Sigmoid colon (tissue), 7 donors: ENCODE data around the gene ZNF431. TPM values are rescaled to one million over a fixed set of nuclear protein-coding genes. Genes with fewer than 3 reads are reported as not detected.

Experiments used
- DNase-seq: peaks from one replicate; pipeline ENCODE4 v3.0.0-alpha.2; 2019
- H3K27ac ChIP-seq, 4 donors: fragments of 200-600 bp; sonication (generic); one replicate each; pipeline ENCODE4 v1.5.1; 2016 to 2019; ENCODE audit warnings: mild to moderate bottlenecking in 1 of 4
- H3K27me3 ChIP-seq, 3 donors: fragments of 200-600 bp; sonication (generic); one replicate each; pipeline ENCODE4 v1.5.1; 2019; ENCODE audit warnings: mild to moderate bottlenecking in 1 of 3
- H3K36me3 ChIP-seq, 4 donors: fragments of 200-600 bp; sonication (generic); one replicate each; pipeline ENCODE4 v1.5.1; 2016 to 2019
- H3K4me1 ChIP-seq, 4 donors: fragments of 200-600 bp; sonication (generic); one replicate each; pipeline ENCODE4 v1.5.1; 2017 to 2019
- H3K4me3 ChIP-seq, 4 donors: fragments of 200-600 bp; sonication (generic); one replicate each; pipeline ENCODE4 v1.5.1; 2017 to 2019; ENCODE audit warnings: mild to moderate bottlenecking in 2 of 4, moderate library complexity in 1 of 4
- H3K9me3 ChIP-seq, 4 donors: fragments of 200-600 bp in 3 of 4; sonication (generic) in 3 of 4; one replicate each; pipeline versions ENCODE4 v1.5.1 to v1.6.1; 2013 to 2019
- EP300 ChIP-seq, 4 donors: sonication (generic); formaldehyde crosslinking; IDR thresholded peaks; one replicate each; pipeline ENCODE4 v1.6.1; 2017; ENCODE audit warnings: antibody characterized with exemption in 4 of 4
- POLR2A ChIP-seq, 2 donors: fragments of 450-650 bp; IDR thresholded peaks; one replicate each; pipeline ENCODE4 v1.6.1; 2016; ENCODE audit warnings: antibody characterized with exemption in 2 of 2, mild to moderate bottlenecking in 2 of 2, moderate library complexity in 2 of 2
- POLR2AphosphoS5 ChIP-seq, 4 donors: sonication (generic); formaldehyde crosslinking; IDR thresholded peaks; one replicate each; pipeline ENCODE4 v1.6.1; 2017; ENCODE audit warnings: antibody characterized with exemption in 4 of 4
- WGBS, 2 donors: extraction: QIAGEN DNeasy Blood & Tissue Kit; methylation state at CpG; one replicate each; pipeline ENCODE4 v1.1.7; 2013; 5-methylcytosine and 5-hydroxymethylcytosine counted together
- intact Hi-C: fragments of 100-400 bp; cut with DNase I; formaldehyde crosslinking; loops from one replicate; pipeline ENCODE4 v1.15.1; 2023
- polyA plus RNA-seq, 3 donors: library from polyadenylated mRNA; stranded (reverse); fragments of 200-250 nt; gene quantifications; one replicate each; pipeline ENCODE4 v1.2.3, GENCODE V29; 2013
- total RNA-seq, 4 donors: library from RNA; depleted of rRNA; stranded (reverse); fragments of >200 nt; gene quantifications; one replicate each; pipeline ENCODE4 v1.1.0, GENCODE V29; 2016
- TF ChIP-seq, protein P1 (sequence below), 4 experiments: fragments of 450-650 bp in 3 of 4; fragments of 200-600 bp in 1 of 4; IDR thresholded peaks; one replicate each; pipeline ENCODE4 v1.5.1; 2016 to 2019; ENCODE audit warnings: antibody characterized with exemption in 4 of 4, mild to moderate bottlenecking in 3 of 4, moderate library complexity in 2 of 4
- donor health status: healthy with polysubstance abuse.
- donor health status: Bipolar disorder and iron deficiency.
- donor health status: healthy.

The ZNF431 gene
- total and polyA plus RNA-seq, 7 donors = 1.2 to 18.6 (median 7.4) TPM

- Histone ChIP-seq H3K36me3 (peaks cover 0 to 23% (median 3%) of the 10 kb centered on the region in 4 donors), H3K4me3 (no peak overlapping the region), H3K27ac (no peak overlapping the region), H3K9me3 (no peaks in the 10 kb centered on the region), H3K27me3 (no peaks in the 10 kb centered on the region), H3K4me1 (no peaks in the 10 kb centered on the region)
- DNase-seq = no peak
- 75 to 87% methylated on average over 2 of the region's 2 CpGs for WGBS, 2 donors
- TF ChIP-seq EP300 (IDR thresholded peaks at IDR 0.05) = no peak
- TF ChIP-seq POLR2AphosphoS5 (IDR thresholded peaks at IDR 0.05) = no peak
- no peak for TF ChIP-seq POLR2A (IDR thresholded peaks at IDR 0.05)
- TF ChIP-seq, protein P1, sequence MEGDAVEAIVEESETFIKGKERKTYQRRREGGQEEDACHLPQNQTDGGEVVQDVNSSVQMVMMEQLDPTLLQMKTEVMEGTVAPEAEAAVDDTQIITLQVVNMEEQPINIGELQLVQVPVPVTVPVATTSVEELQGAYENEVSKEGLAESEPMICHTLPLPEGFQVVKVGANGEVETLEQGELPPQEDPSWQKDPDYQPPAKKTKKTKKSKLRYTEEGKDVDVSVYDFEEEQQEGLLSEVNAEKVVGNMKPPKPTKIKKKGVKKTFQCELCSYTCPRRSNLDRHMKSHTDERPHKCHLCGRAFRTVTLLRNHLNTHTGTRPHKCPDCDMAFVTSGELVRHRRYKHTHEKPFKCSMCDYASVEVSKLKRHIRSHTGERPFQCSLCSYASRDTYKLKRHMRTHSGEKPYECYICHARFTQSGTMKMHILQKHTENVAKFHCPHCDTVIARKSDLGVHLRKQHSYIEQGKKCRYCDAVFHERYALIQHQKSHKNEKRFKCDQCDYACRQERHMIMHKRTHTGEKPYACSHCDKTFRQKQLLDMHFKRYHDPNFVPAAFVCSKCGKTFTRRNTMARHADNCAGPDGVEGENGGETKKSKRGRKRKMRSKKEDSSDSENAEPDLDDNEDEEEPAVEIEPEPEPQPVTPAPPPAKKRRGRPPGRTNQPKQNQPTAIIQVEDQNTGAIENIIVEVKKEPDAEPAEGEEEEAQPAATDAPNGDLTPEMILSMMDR (IDR thresholded peaks at IDR 0.05) = no peak
- intact Hi-C loops = no loop called here
These were observed 40.2 kb upstream of the ZNF431 start for GRCh38 chr19:21101521-21102242.

GRCh38 chr19:21109116-21109515, 32.7 kb upstream of the ZNF431 start:
- intact Hi-C loops = no loop called here
- Histone ChIP-seq H3K9me3 (peaks cover 0 to 4% (median 2%) of the 10 kb centered on the region in 4 donors), H3K36me3 (peaks cover 0 to 9% (median 4%) of the 10 kb centered on the region in 4 donors), H3K27ac (no peak overlapping the region), H3K27me3 (no peaks in the 10 kb centered on the region), H3K4me1 (no peaks in the 10 kb centered on the region), H3K4me3 (no peak overlapping the region)
- TF ChIP-seq POLR2A (IDR thresholded peaks at IDR 0.05) = no peak
- TF ChIP-seq, protein P1 (IDR thresholded peaks at IDR 0.05) = no peak
- no peak for TF ChIP-seq POLR2AphosphoS5 (IDR thresholded peaks at IDR 0.05)
- no peak for TF ChIP-seq EP300 (IDR thresholded peaks at IDR 0.05)
- no peak for DNase-seq

GRCh38 chr19:21110183-21110582, 31.7 kb upstream of the ZNF431 start:
- H3K27me3 ChIP-seq = no peaks in the 10 kb centered on the region
- H3K4me1 ChIP-seq = no peaks in the 10 kb centered on the region
- no peak overlapping the region for H3K27ac ChIP-seq
- H3K36me3 ChIP-seq = peaks cover 0 to 5% (median 4%) of the 10 kb centered on the region in 4 donors
- H3K9me3 ChIP-seq = peaks cover 0 to 8% (median 4%) of the 10 kb centered on the region in 4 donors
- DNase-seq = no peak
- TF ChIP-seq POLR2A (IDR thresholded peaks at IDR 0.05) (no peak), EP300 (IDR thresholded peaks at IDR 0.05) (no peak), POLR2AphosphoS5 (IDR thresholded peaks at IDR 0.05) (no peak)
- TF ChIP-seq, protein P1 (IDR thresholded peaks at IDR 0.05) = no peak
- WGBS, 2 donors = 27 to 71% methylated on average over 1 of the region's 1 CpG
- H3K4me3 ChIP-seq = no peak overlapping the region
- intact Hi-C loops = no loop called here

DNA sequence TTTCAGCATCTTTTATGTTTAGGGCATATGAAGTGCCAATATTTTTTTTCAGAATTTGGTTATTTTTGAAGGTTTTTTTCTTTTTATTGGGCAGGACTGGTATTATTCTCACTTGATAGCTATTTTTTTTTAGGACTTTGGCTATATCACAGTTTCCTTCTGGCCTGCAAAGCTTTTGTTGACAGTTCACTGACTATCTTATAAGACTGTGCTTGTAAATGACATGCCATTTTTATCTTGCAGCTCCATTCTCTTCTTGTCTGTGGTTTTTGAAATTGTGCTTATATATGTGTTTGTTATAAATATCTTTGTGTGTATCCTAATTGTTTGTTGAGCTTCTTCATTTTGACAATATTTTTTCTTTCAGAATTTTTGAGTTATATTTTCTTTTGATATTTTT, 26.4 kb upstream of the ZNF431 start:
- Histone ChIP-seq H3K27me3 (no peaks in the 10 kb centered on the region), H3K27ac (no peak overlapping the region), H3K36me3 (peaks cover 0 to 30% (median 13%) of the 10 kb centered on the region in 4 donors), H3K4me3 (no peak overlapping the region), H3K9me3 (peaks cover 0 to 8% (median 3%) of the 10 kb centered on the region in 4 donors), H3K4me1 (no peaks in the 10 kb centered on the region)
- intact Hi-C loops = no loop called here
- TF ChIP-seq, protein P1 (IDR thresholded peaks at IDR 0.05) = no peak
- TF ChIP-seq POLR2A (IDR thresholded peaks at IDR 0.05) = no peak
- TF ChIP-seq EP300 (IDR thresholded peaks at IDR 0.05) = no peak
- TF ChIP-seq POLR2AphosphoS5 (IDR thresholded peaks at IDR 0.05) = no peak
- no peak for DNase-seq
